Adrenal gland (tissue), 12 donors: ENCODE measurements around the gene SRRT. TPM values are rescaled to one million over a fixed set of nuclear protein-coding genes. Genes with fewer than 3 reads are reported as not detected.

Experiments used
- DNase-seq, 7 donors: peaks; one replicate each; pipeline ENCODE4 v3.0.0-alpha.2; 2019 to 2020
- H3K27ac ChIP-seq, 5 donors: fragments of 200-600 bp; sonication (generic) in 4 of 5; 1 replicate in 3 of 5; 2 replicates in 2 of 5; pipeline versions ENCODE4 v1.5.1 to v1.8.0; 2016 to 2020; ENCODE audit warnings: mild to moderate bottlenecking in 1 of 5
- H3K27me3 ChIP-seq: fragments of 200-600 bp; 2 replicates; pipeline ENCODE4 v1.8.0; 2021
- H3K36me3 ChIP-seq, 2 donors: fragments of 200-600 bp; replicated peaks in 1 of 2; 1 replicate in 1 of 2; 2 replicates in 1 of 2; pipeline versions ENCODE4 v1.5.1 to v1.8.0; 2018 to 2022
- H3K4me1 ChIP-seq, 2 donors: fragments of 200-600 bp; replicated peaks in 1 of 2; 1 replicate in 1 of 2; 2 replicates in 1 of 2; pipeline versions ENCODE4 v1.5.1 to v1.8.0; 2018 to 2021
- H3K4me3 ChIP-seq, 4 donors: fragments of 200-600 bp; sonication (generic) in 3 of 4; one replicate each; pipeline ENCODE4 v1.5.1; 2016 to 2018
- H3K9me3 ChIP-seq, 3 donors: fragments of 200-600 bp; sonication (generic) in 1 of 3; replicated peaks in 1 of 3; 1 replicate in 2 of 3; 2 replicates in 1 of 3; pipeline versions ENCODE4 v1.5.1 to v1.8.0; 2016 to 2021
- CTCF ChIP-seq, 6 experiments: fragments of 450-650 bp in 4 of 6; fragments of 200-600 bp in 2 of 6; sonication (generic) in 1 of 6; IDR thresholded peaks; 1 replicate in 5 of 6; 2 replicates in 1 of 6; pipeline versions ENCODE4 v1.5.1 to v1.8.0; 2016 to 2021; ENCODE audit warnings: antibody characterized with exemption in 6 of 6, mild to moderate bottlenecking in 2 of 6, moderate library complexity in 1 of 6
- POLR2A ChIP-seq, 2 donors: fragments of 450-650 bp; IDR thresholded peaks; one replicate each; pipeline ENCODE4 v1.6.1; 2017; ENCODE audit warnings: antibody characterized with exemption in 2 of 2, mild to moderate bottlenecking in 2 of 2, moderate library complexity in 1 of 2
- WGBS, 4 donors: extraction: QIAGEN DNeasy Blood & Tissue Kit in 2 of 4; methylation state at CpG; one replicate each; pipeline versions ENCODE4 v1.1.5 to v1.1.7; 2013 to 2017; 5-methylcytosine and 5-hydroxymethylcytosine counted together
- intact Hi-C, 2 donors: fragments of 100-400 bp; cut with DNase I; formaldehyde crosslinking; loops; one replicate each; pipeline versions ENCODE4 v1.14.1 to v1.15.0; 2022 to 2023
- polyA plus RNA-seq, 3 donors: library from polyadenylated mRNA; stranded (reverse); fragments of 200-250 nt in 2 of 3; fragments of 350-450 nt in 1 of 3; fragmentation: Illumina TruSeq in 1 of 3; extraction: RNeasy Lipid Tissue Mini Kit (QIAGEN cat#74804) in 1 of 3; gene quantifications; one replicate each; pipeline ENCODE4 v1.2.3, GENCODE V29; 2013 to 2014
- total RNA-seq, 9 donors: library from RNA; depleted of rRNA in 4 of 9; stranded (reverse); fragments of >200 nt in 4 of 9; fragments of 120-200 nt in 1 of 9; fragmentation: NEBNext Ultra II Directional in 1 of 9; extraction: Animal tissue kit (Norgen Biotek cat#: 25700) in 1 of 9; gene quantifications; one replicate each; pipeline versions ENCODE4 v1.1.0 to v1.2.4, GENCODE V29; 2013 to 2023
- donor health status: healthy with polysubstance abuse.
- donor health status: Bipolar disorder and iron deficiency.
- donor health status: DM: yes; HTN: yes; CAD: no.
- donor health status: DM: no; HTN: no; CAD: no.
- donor health status: DM: no; HTN: no; CAD: no.
- donor health status: DM: yes; HTN: yes; CAD: no.

SRRT gene
- total and polyA plus RNA-seq, 12 donors, result 44.0 to 289 (median 97.1) TPM

GRCh38 chr7:100887516-100888290, 12.8 kb downstream of the SRRT start:
- H3K4me3 ChIP-seq, result no peak overlapping the region
- peaks cover 16 to 35% of the 10 kb centered on the region in 2 donors for H3K4me1 ChIP-seq
- 54 to 66% (median 59%) methylated on average over 16 to 21 of the region's 21 CpGs for WGBS, 4 donors
- TF ChIP-seq CTCF (IDR thresholded peaks at IDR 0.05), result no peak
- TF ChIP-seq POLR2A (IDR thresholded peaks at IDR 0.05), result no peak
- H3K27ac ChIP-seq, result peak overlapping the region in 3 of 5 donors; percentile 37 to 80 (median 72)
- DNase-seq, result peak in 2 of 7 donors; percentile 30 to 40
- H3K36me3 ChIP-seq, result peaks cover 0 to 58% of the 10 kb centered on the region in 2 donors
- H3K27me3 ChIP-seq, result no peaks in the 10 kb centered on the region
- intact Hi-C loops, result no loop called here
- no peaks in the 10 kb centered on the region for H3K9me3 ChIP-seq

GRCh38 chr7:100888291-100888987, 13.5 kb downstream of the SRRT start:
- WGBS, 4 donors, result 76 to 85% (median 80%) methylated on average over 18 of the region's 18 CpGs
- peak in 2 of 7 donors; percentile 20 to 40 for DNase-seq
- H3K27ac ChIP-seq, result peak overlapping the region in 4 of 5 donors; percentile 66 to 90 (median 78)
- peaks cover 0 to 50% of the 10 kb centered on the region in 2 donors for H3K36me3 ChIP-seq
- intact Hi-C loops, result no loop called here
- H3K27me3 ChIP-seq, result no peaks in the 10 kb centered on the region
- TF ChIP-seq CTCF (IDR thresholded peaks at IDR 0.05) (no peak), POLR2A (IDR thresholded peaks at IDR 0.05) (no peak)
- H3K4me3 ChIP-seq, result peak overlapping the region in 1 of 4 donors; percentile 65
- H3K9me3 ChIP-seq, result no peaks in the 10 kb centered on the region
- peaks cover 16 to 35% of the 10 kb centered on the region in 2 donors for H3K4me1 ChIP-seq

GRCh38 chr7:100888988-100889750, 14.3 kb downstream of the SRRT start, which contains the start of gene UFSP1:
Gene UFSP1 (minus strand): TSS chr7:100889715. CDS start chr7:100889271, 444 bp downstream.
- peak in 3 of 6 experiments; percentile 6 to 33 (median 21) for TF ChIP-seq CTCF (IDR thresholded peaks at IDR 0.05)
- TF ChIP-seq POLR2A (IDR thresholded peaks at IDR 0.05), result no peak
- Histone ChIP-seq H3K27me3 (no peaks in the 10 kb centered on the region), H3K4me3 (peak within 1 kb of the TSS; percentile 15 to 65 (median 32)), H3K27ac (peak within 1 kb of the TSS; percentile 74 to 94 (median 81)), H3K4me1 (peaks cover 16 to 35% of the 10 kb centered on the region in 2 donors), H3K9me3 (no peaks in the 10 kb centered on the region), H3K36me3 (peaks cover 0 to 43% of the 10 kb centered on the region in 2 donors)
- WGBS, 4 donors, result 4 to 6% (median 4%) methylated on average over 13 to 71 of the region's 73 CpGs; no CpG with 5 or more reads in 1 of the 4 donors
- intact Hi-C loops, result no loop called here
- peak in 3 of 7 donors; percentile 43 to 73 (median 67) for DNase-seq
